MM.1S (cell line): Measurements from ENCODE around the gene KIF18B.

Experiments used
- DNase-seq: peaks from one replicate; pipeline ENCODE4 v3.0.0-alpha.2; 2015
- H2AFZ ChIP-seq: fragments of 300-600 bp; sonication (generic); 2 replicates; pipeline ENCODE4 v1.6.0; 2016; ENCODE audit warnings: antibody characterized with exemption, low read length
- H3F3A ChIP-seq: fragments of 300-600 bp; sonication (generic); 2 replicates; pipeline ENCODE4 v1.6.1; 2016; ENCODE audit warnings: mild to moderate bottlenecking, antibody characterized with exemption, low read length, moderate library complexity, mixed read lengths; ENCODE audit not compliant: insufficient read depth
- H3K27ac ChIP-seq: fragments of 300-600 bp; sonication (generic); 2 replicates; pipeline ENCODE4 v1.5.1; 2016; ENCODE audit warnings: mild to moderate bottlenecking, low read length
- H3K27me3 ChIP-seq: fragments of 300-600 bp; sonication (generic); replicated peaks from 2 replicates; pipeline ENCODE4 v1.6.0; 2016; ENCODE audit warnings: low read length; ENCODE audit not compliant: insufficient read depth
- H3K36me3 ChIP-seq: fragments of 300-600 bp; sonication (generic); replicated peaks from 2 replicates; pipeline ENCODE4 v1.6.1; 2016; ENCODE audit warnings: mild to moderate bottlenecking, low read length, mixed read lengths; ENCODE audit not compliant: insufficient read depth
- H3K4me1 ChIP-seq: fragments of 300-600 bp; sonication (generic); 2 replicates; pipeline ENCODE4 v1.6.1; 2016; ENCODE audit warnings: low read length, mixed read lengths
- H3K4me2 ChIP-seq: fragments of 300-600 bp; sonication (generic); 2 replicates; pipeline ENCODE4 v1.6.0; 2016; ENCODE audit warnings: low read depth, low read length
- H3K4me3 ChIP-seq: fragments of 300-600 bp; sonication (generic); 2 replicates; pipeline ENCODE4 v1.5.1; 2016; ENCODE audit warnings: low read length, mixed read lengths
- H3K79me2 ChIP-seq: fragments of 300-600 bp; sonication (generic); 2 replicates; pipeline ENCODE4 v1.6.1; 2016; ENCODE audit warnings: mixed run types, low read length, mixed read lengths
- H3K9ac ChIP-seq: fragments of 300-600 bp; sonication (generic); 2 replicates; pipeline ENCODE4 v1.6.1; 2016; ENCODE audit warnings: low read length, mixed read lengths
- H3K9me2 ChIP-seq: fragments of 300-600 bp; sonication (generic); replicated peaks from 2 replicates; pipeline ENCODE4 v1.6.1; 2016; ENCODE audit warnings: mild to moderate bottlenecking, low read length, mixed read lengths; ENCODE audit not compliant: insufficient read depth
- H3K9me3 ChIP-seq: fragments of 300-600 bp; sonication (generic); replicated peaks from 2 replicates; pipeline ENCODE4 v1.6.1; 2016; ENCODE audit warnings: mild to moderate bottlenecking, low read length, mixed read lengths; ENCODE audit not compliant: insufficient read depth
- H4K20me1 ChIP-seq: fragments of 300-600 bp; sonication (generic); 2 replicates; pipeline ENCODE4 v1.6.1; 2016; ENCODE audit warnings: mild to moderate bottlenecking, low read length, moderate library complexity, mixed read lengths; ENCODE audit not compliant: insufficient read depth
- CTCF ChIP-seq: fragments of 300-600 bp; sonication (generic); IDR thresholded peaks from 2 replicates; pipeline ENCODE4 v1.5.1; 2016; ENCODE audit warnings: antibody characterized with exemption, low read length, mixed read lengths
- EZH2 ChIP-seq: fragments of 300-600 bp; sonication (generic); optimal IDR thresholded peaks from 2 replicates; pipeline ENCODE3; 2017; ENCODE audit warnings: low read depth, mild to moderate bottlenecking, antibody characterized with exemption, low read length, mixed read lengths
- EZH2phosphoT487 ChIP-seq: fragments of 300-600 bp; sonication (generic); IDR thresholded peaks from 2 replicates; pipeline ENCODE4 v1.6.1; 2018; ENCODE audit warnings: antibody characterized with exemption, low read length

KIF18B gene

GRCh38 chr17:44931376-44931775, 16.2 kb downstream of the KIF18B start:
- Histone ChIP-seq H3K27me3 (no peaks in the 10 kb centered on the region), H3K4me2 (no peak overlapping the region), H3K36me3 (peaks cover 16% of the 10 kb centered on the region), H4K20me1 (no peaks in the 10 kb centered on the region; the same call in 1 of the 2 replicates), H3K4me3 (no peak overlapping the region), H3F3A (no peaks in the 10 kb centered on the region), H3K9ac (no peak overlapping the region), H2AFZ (no peak overlapping the region), H3K9me3 (no peaks in the 10 kb centered on the region), H3K79me2 (peaks cover 15% of the 10 kb centered on the region), H3K4me1 (no peaks in the 10 kb centered on the region), H3K9me2 (no peaks in the 10 kb centered on the region), H3K27ac (no peak overlapping the region)
- no peak for TF ChIP-seq EZH2phosphoT487
- TF ChIP-seq CTCF = no peak
- TF ChIP-seq EZH2 = no peak
- no peak for DNase-seq

GRCh38 chr17:44930667-44931066, 16.9 kb downstream of the KIF18B start:
- no peak overlapping the region for H3K9ac ChIP-seq

GRCh38 chr17:44928950-44929720, 18.4 kb downstream of the KIF18B start:
- Histone ChIP-seq H4K20me1 (no peaks in the 10 kb centered on the region), H3K4me1 (no peaks in the 10 kb centered on the region), H3K9me2 (no peaks in the 10 kb centered on the region), H3K36me3 (peaks cover 16% of the 10 kb centered on the region), H3K9ac (no peak overlapping the region), H3F3A (peaks cover 6% of the 10 kb centered on the region), H3K4me2 (no peak overlapping the region), H3K79me2 (no peaks in the 10 kb centered on the region), H3K27me3 (no peaks in the 10 kb centered on the region), H2AFZ (no peak overlapping the region), H3K9me3 (no peaks in the 10 kb centered on the region), H3K4me3 (no peak overlapping the region), H3K27ac (no peak overlapping the region)
- DNase-seq = no peak
- no peak for TF ChIP-seq EZH2phosphoT487

More at GRCh38 chr17:44930667-44931066, 16.9 kb downstream of the KIF18B start:
- H3K4me1 ChIP-seq = no peaks in the 10 kb centered on the region
- no peak overlapping the region for H3K27ac ChIP-seq
- no peak for DNase-seq
- no peak overlapping the region for H3K4me2 ChIP-seq
- H3K4me3 ChIP-seq = no peak overlapping the region
- H4K20me1 ChIP-seq = no peaks in the 10 kb centered on the region; the same call in 1 of the 2 replicates
- H3K36me3 ChIP-seq = peaks cover 16% of the 10 kb centered on the region
- no peak for TF ChIP-seq EZH2
- no peak for TF ChIP-seq EZH2phosphoT487
- TF ChIP-seq CTCF = no peak
- H3K9me3 ChIP-seq = no peaks in the 10 kb centered on the region
- H3K79me2 ChIP-seq = peaks cover 8% of the 10 kb centered on the region
- 0 out of 2 replicates have a peak, but pooled peaks cover 3% of the 10 kb centered on the region for H3F3A ChIP-seq
- H3K9me2 ChIP-seq = no peaks in the 10 kb centered on the region
- no peaks in the 10 kb centered on the region for H3K27me3 ChIP-seq
- H2AFZ ChIP-seq = no peak overlapping the region

GRCh38 chr17:44928136-44928535, 19.4 kb downstream of the KIF18B start:
- no peaks in the 10 kb centered on the region for H4K20me1 ChIP-seq
- no peak overlapping the region for H2AFZ ChIP-seq
- no peak overlapping the region for H3K27ac ChIP-seq

More at GRCh38 chr17:44928136-44928535, 19.4 kb downstream of the KIF18B start:
- H3K9ac ChIP-seq = no peak overlapping the region
- H3K4me1 ChIP-seq = no peaks in the 10 kb centered on the region
- TF ChIP-seq CTCF (no peak), EZH2phosphoT487 (no peak)
- H3K9me2 ChIP-seq = no peaks in the 10 kb centered on the region
- H3K4me2 ChIP-seq = no peak overlapping the region
- H3K4me3 ChIP-seq = no peak overlapping the region
- H3F3A ChIP-seq = peaks cover 8% of the 10 kb centered on the region
- no peaks in the 10 kb centered on the region for H3K27me3 ChIP-seq
- DNase-seq = no peak
- H3K36me3 ChIP-seq = peaks cover 16% of the 10 kb centered on the region
- no peaks in the 10 kb centered on the region for H3K9me3 ChIP-seq
- H3K79me2 ChIP-seq = no peaks in the 10 kb centered on the region
